HEK293 (cell line): ENCODE measurements around the gene TBL1XR1.
A peak's percentile ranks its signal among the peaks of the same experiment; 100 is the strongest.

Source experiments
- CTCF ChIA-PET: fragments of 350-600 bp; formaldehyde crosslinking; extraction: SDS; loops from one replicate; lab custom pipeline; 2021; ENCODE audit warnings: antibody characterized with exemption; lab: Yijun Ruan, JAX
- POLR2A ChIA-PET: fragments of 300-600 bp; formaldehyde crosslinking; extraction: SDS; loops from one replicate; lab custom pipeline; 2020; ENCODE audit warnings: antibody characterized with exemption, inconsistent platforms; lab: Yijun Ruan, JAX
- H3K27ac ChIP-seq: fragments of 200-500 bp; sonication (Bioruptor generic); 2 replicates; pipeline ENCODE4 v1.5.1; 2014; ENCODE audit warnings: low read depth, low read length, control low read depth, inconsistent platforms; ENCODE audit errors: extremely low read depth
- H3K36me3 ChIP-seq, 2 experiments: fragments of 200-500 bp in 1 of 2; sonication (Bioruptor generic) in 1 of 2; 1 replicate in 1 of 2; 2 replicates in 1 of 2; pipeline ENCODE4 v1.5.1; 2014 to 2017; ENCODE audit warnings: inconsistent platforms in 2 of 2, low read length in 2 of 2; ENCODE audit not compliant: control insufficient read depth in 2 of 2, insufficient read depth in 1 of 2
- H3K4me1 ChIP-seq: fragments of 200-500 bp; sonication (Bioruptor generic); 2 replicates; pipeline ENCODE4 v1.5.1; 2014; ENCODE audit warnings: mild to moderate bottlenecking, low read length, inconsistent platforms; ENCODE audit not compliant: control insufficient read depth, insufficient read depth
- H3K4me3 ChIP-seq: 2 replicates; pipeline ENCODE4 v1.5.1; 2011; ENCODE audit warnings: low read depth, mild to moderate bottlenecking, control low read depth, low read length, moderate library complexity
- H3K9me3 ChIP-seq: fragments of 200-500 bp; sonication (Bioruptor generic); 2 replicates; pipeline ENCODE4 v1.5.1; 2014; ENCODE audit warnings: low read depth, low read length, inconsistent platforms; ENCODE audit not compliant: control insufficient read depth, insufficient read depth
- GLIS1 ChIP-seq: fragments of 450-650 bp; formaldehyde crosslinking; IDR thresholded peaks from 2 replicates; pipeline ENCODE4 v1.5.1; 2016; ENCODE audit warnings: missing biosample characterization, missing genetic modification characterization
- KLF8 ChIP-seq: fragments of 450-650 bp; formaldehyde crosslinking; IDR thresholded peaks from 2 replicates; pipeline ENCODE4 v1.5.1; 2016; ENCODE audit warnings: missing biosample characterization, missing genetic modification characterization
- PRDM1 ChIP-seq: fragments of 450-650 bp; formaldehyde crosslinking; IDR thresholded peaks from 2 replicates; pipeline ENCODE4; 2016; ENCODE audit warnings: missing biosample characterization, missing genetic modification characterization
- RBAK ChIP-seq: fragments of 450-650 bp; formaldehyde crosslinking; IDR thresholded peaks from 2 replicates; pipeline ENCODE4 v1.5.1; 2016; ENCODE audit warnings: missing biosample characterization, missing genetic modification characterization
- ZBTB1 ChIP-seq: fragments of 450-650 bp; formaldehyde crosslinking; IDR thresholded peaks from 2 replicates; pipeline ENCODE4 v1.5.1; 2016; ENCODE audit warnings: missing biosample characterization, missing genetic modification characterization
- ZBTB11 ChIP-seq: fragments of 450-650 bp; formaldehyde crosslinking; conservative IDR thresholded peaks from 2 replicates; pipeline ENCODE4 v1.5.1; 2016; ENCODE audit warnings: low read depth, missing biosample characterization, missing genetic modification characterization
- ZNF223 ChIP-seq: fragments of 450-650 bp; formaldehyde crosslinking; IDR thresholded peaks from 2 replicates; pipeline ENCODE4 v1.5.1; 2016; ENCODE audit warnings: missing biosample characterization, missing genetic modification characterization
- ZNF248 ChIP-seq: fragments of 450-650 bp; formaldehyde crosslinking; IDR thresholded peaks from 2 replicates; pipeline ENCODE4 v1.5.1; 2017; ENCODE audit warnings: missing biosample characterization, missing genetic modification characterization
- ZNF335 ChIP-seq: fragments of 450-650 bp; formaldehyde crosslinking; conservative IDR thresholded peaks from 2 replicates; pipeline ENCODE4 v1.5.1; 2016; ENCODE audit warnings: missing biosample characterization, missing genetic modification characterization
- ZNF548 ChIP-seq: fragments of 450-650 bp; formaldehyde crosslinking; IDR thresholded peaks from 2 replicates; pipeline ENCODE4 v1.5.1; 2016; ENCODE audit warnings: missing biosample characterization, missing genetic modification characterization
- ZNF701 ChIP-seq: fragments of 450-650 bp; formaldehyde crosslinking; IDR thresholded peaks from 2 replicates; pipeline ENCODE4 v1.5.1; 2016; ENCODE audit warnings: missing biosample characterization, missing genetic modification characterization
- ZNF768 ChIP-seq: fragments of 450-650 bp; formaldehyde crosslinking; IDR thresholded peaks from 2 replicates; pipeline ENCODE4 v1.5.1; 2018; ENCODE audit warnings: missing biosample characterization, mild to moderate bottlenecking, missing genetic modification characterization
- TF ChIP-seq, protein P1 (sequence below): fragments of 450-650 bp; formaldehyde crosslinking; optimal IDR thresholded peaks from 2 replicates; pipeline ENCODE3; 2016; ENCODE audit warnings: missing biosample characterization, mild to moderate bottlenecking, missing genetic modification characterization
- TF ChIP-seq, protein P2 (sequence below): fragments of 450-650 bp; formaldehyde crosslinking; IDR thresholded peaks from 2 replicates; pipeline ENCODE4 v1.5.1; 2017; ENCODE audit warnings: missing biosample characterization, missing genetic modification characterization
- TF ChIP-seq, protein P3 (sequence below): fragments of 450-650 bp; formaldehyde crosslinking; IDR thresholded peaks from 2 replicates; pipeline ENCODE4 v1.5.1; 2016; ENCODE audit warnings: missing biosample characterization, missing genetic modification characterization

The TBL1XR1 gene

DNA sequence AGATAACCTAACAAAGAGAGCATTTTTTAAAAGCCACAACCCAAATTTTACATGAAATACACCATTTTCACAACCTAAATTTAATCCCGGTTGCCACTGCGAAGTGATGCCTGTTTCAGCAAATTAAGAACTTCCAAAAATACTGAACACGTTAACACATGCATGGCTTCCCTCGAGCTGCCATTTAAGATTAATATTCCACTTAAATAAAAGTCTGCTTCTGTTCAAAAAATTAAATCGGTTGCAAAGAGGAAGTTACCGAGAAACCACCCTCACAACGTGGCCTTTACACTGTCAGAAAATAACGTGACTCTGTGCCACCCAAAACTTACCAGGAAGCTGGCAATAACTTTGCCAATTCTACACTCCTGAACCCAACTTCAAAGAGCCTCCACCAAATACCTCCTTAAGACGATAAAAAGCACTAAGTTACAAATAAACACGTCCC, 1.2 kb downstream of the TBL1XR1 start:
- Histone ChIP-seq H3K4me3 (peak overlapping the region; percentile 79), H3K36me3 (no peaks in the 10 kb centered on the region), H3K27ac (peak overlapping the region; percentile 99), H3K9me3 (no peaks in the 10 kb centered on the region), H3K4me1 (peaks cover 3% of the 10 kb centered on the region)
- ChIA-PET CTCF (interaction anchor here (0.6 kb wide), 1 partner anchor 17 kb away, joined by 3 read pairs; no protein-coding TSS in a partner anchor), POLR2A (interaction anchor here (2.4 kb wide), 1 partner anchor 164 kb away, joined by 17 read pairs; no protein-coding TSS in a partner anchor)
- TF ChIP-seq, protein P1, sequence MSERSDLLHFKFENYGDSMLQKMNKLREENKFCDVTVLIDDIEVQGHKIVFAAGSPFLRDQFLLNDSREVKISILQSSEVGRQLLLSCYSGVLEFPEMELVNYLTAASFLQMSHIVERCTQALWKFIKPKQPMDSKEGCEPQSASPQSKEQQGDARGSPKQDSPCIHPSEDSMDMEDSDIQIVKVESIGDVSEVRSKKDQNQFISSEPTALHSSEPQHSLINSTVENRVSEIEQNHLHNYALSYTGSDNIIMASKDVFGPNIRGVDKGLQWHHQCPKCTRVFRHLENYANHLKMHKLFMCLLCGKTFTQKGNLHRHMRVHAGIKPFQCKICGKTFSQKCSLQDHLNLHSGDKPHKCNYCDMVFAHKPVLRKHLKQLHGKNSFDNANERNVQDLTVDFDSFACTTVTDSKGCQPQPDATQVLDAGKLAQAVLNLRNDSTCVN, result peak; percentile 35
- TF ChIP-seq RBAK (tag by site-specific recombination) (no peak), ZBTB1 (tag by site-specific recombination) (no peak), ZNF223 (tag by site-specific recombination) (no peak), ZBTB11 (no peak), ZNF768 (no peak), KLF8 (tag by site-specific recombination) (no peak), ZNF248 (no peak), ZNF335 (peak; percentile 23; the same call in 1 of the 2 replicates), ZNF701 (tag by site-specific recombination) (no peak)
- TF ChIP-seq, protein P2, sequence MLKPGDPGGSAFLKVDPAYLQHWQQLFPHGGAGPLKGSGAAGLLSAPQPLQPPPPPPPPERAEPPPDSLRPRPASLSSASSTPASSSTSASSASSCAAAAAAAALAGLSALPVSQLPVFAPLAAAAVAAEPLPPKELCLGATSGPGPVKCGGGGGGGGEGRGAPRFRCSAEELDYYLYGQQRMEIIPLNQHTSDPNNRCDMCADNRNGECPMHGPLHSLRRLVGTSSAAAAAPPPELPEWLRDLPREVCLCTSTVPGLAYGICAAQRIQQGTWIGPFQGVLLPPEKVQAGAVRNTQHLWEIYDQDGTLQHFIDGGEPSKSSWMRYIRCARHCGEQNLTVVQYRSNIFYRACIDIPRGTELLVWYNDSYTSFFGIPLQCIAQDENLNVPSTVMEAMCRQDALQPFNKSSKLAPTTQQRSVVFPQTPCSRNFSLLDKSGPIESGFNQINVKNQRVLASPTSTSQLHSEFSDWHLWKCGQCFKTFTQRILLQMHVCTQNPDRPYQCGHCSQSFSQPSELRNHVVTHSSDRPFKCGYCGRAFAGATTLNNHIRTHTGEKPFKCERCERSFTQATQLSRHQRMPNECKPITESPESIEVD (tag by site-specific recombination), result peak; percentile 2

DNA sequence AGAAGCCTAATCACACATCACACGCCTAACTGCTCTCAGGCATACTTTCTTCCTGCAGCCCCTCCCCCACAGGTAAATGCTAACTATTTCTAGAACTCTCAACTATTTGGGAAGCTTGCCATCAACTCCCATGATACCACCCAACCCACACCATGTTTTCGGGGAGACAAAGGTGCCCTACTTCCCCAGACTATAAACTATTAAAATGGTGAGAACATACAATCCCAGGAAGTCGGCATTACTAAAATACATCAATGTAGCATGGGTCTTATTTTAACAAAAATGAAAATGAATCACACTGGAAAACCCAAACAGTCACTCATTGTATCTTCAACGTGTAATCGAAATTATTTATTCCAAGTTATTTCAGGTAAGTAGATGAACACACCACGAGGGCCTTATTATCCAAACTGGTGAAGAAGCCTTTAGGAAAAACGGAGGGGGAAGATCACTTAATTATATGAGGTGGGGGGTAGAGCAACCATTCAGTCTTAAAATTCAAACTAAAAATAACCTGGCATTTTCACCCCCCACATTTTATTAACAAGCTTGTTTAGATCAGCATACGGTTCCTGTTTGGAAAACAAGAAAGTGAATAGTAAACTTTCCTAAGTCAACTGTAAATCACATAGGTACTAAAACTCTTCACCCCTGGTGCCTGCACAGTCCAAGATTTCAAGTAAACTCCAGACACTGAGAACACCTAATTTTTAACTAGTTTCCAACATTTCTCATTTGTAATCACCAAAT, 1.9 kb downstream of the TBL1XR1 start:
- ChIA-PET CTCF (no interaction called here), POLR2A (interaction anchor here (2.4 kb wide), 1 partner anchor 165 kb away, joined by 17 read pairs; no protein-coding TSS in a partner anchor)
- H3K36me3 ChIP-seq, result no peaks in the 10 kb centered on the region
- peak; percentile 19; the same call in 1 of the 2 replicates for TF ChIP-seq GLIS1 (tag by site-specific recombination)
- TF ChIP-seq, protein P3, sequence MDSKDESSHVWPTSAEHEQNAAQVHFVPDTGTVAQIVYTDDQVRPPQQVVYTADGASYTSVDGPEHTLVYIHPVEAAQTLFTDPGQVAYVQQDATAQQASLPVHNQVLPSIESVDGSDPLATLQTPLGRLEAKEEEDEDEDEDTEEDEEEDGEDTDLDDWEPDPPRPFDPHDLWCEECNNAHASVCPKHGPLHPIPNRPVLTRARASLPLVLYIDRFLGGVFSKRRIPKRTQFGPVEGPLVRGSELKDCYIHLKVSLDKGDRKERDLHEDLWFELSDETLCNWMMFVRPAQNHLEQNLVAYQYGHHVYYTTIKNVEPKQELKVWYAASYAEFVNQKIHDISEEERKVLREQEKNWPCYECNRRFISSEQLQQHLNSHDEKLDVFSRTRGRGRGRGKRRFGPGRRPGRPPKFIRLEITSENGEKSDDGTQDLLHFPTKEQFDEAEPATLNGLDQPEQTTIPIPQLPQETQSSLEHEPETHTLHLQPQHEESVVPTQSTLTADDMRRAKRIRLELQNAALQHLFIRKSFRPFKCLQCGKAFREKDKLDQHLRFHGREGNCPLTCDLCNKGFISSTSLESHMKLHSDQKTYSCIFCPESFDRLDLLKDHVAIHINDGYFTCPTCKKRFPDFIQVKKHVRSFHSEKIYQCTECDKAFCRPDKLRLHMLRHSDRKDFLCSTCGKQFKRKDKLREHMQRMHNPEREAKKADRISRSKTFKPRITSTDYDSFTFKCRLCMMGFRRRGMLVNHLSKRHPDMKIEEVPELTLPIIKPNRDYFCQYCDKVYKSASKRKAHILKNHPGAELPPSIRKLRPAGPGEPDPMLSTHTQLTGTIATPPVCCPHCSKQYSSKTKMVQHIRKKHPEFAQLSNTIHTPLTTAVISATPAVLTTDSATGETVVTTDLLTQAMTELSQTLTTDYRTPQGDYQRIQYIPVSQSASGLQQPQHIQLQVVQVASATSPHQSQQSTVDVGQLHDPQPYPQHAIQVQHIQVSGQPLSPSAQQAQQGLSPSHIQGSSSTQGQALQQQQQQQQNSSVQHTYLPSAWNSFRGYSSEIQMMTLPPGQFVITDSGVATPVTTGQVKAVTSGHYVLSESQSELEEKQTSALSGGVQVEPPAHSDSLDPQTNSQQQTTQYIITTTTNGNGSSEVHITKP (tag by site-specific recombination), result peak; percentile 79
- peak; percentile 31; the same call in 1 of the 2 replicates for TF ChIP-seq PRDM1 (tag by site-specific recombination)
- no peak for TF ChIP-seq ZNF548 (tag by site-specific recombination)
- peak overlapping the region; percentile 79 for H3K4me3 ChIP-seq
- H3K27ac ChIP-seq, result peak overlapping the region; percentile 99
- H3K9me3 ChIP-seq, result no peaks in the 10 kb centered on the region
- H3K4me1 ChIP-seq, result peaks cover 3% of the 10 kb centered on the region
